ENCODE data around the gene CRKL. TPM values are rescaled to one million over a fixed set of nuclear protein-coding genes. Genes with fewer than 3 reads are reported as not detected.

CRKL gene
- total RNA-seq, 1 experiment from 2014 or later: 87.7 TPM

GRCh38 chr22:20987375-20987774 is 70.2 kb downstream of the CRKL start:
- no TSS peak for BruUV-seq (replicated peaks)
- Histone ChIP-seq H3K4me1 (ENCODE audit: control insufficient read depth in 1 of 2, insufficient read depth in 2 of 2, low read length in 2 of 2) (peaks cover 3 to 8% of the 10 kb centered on the region in 2 experiments; a peak in 2 of 4 replicates), H3K27me3 (ENCODE audit: insufficient read depth, low read length) (no peaks in the 10 kb centered on the region), H3K9me3 (ENCODE audit: control insufficient read depth in 1 of 2, insufficient read depth in 1 of 2, low read depth in 1 of 2, low read length in 2 of 2) (no peaks in the 10 kb centered on the region), H3K79me2 (ENCODE audit: insufficient read depth, low read length) (peaks cover 19% of the 10 kb centered on the region), H3K9me2 (ENCODE audit: insufficient read depth) (no peaks in the 10 kb centered on the region), H2AFZ (ENCODE audit: low read depth, low read length, poor library complexity, severe bottlenecking) (no peak overlapping the region), H4K20me1 (ENCODE audit: insufficient read depth) (no peaks in the 10 kb centered on the region), H3K36me3 (ENCODE audit: control insufficient read depth in 1 of 2, insufficient read depth in 2 of 2, low read length in 2 of 2) (peaks cover 7 to 12% of the 10 kb centered on the region in 2 experiments; a peak in 2 of 4 replicates), H3K4me2 (ENCODE audit: low read length) (no peak overlapping the region), H3K27ac (ENCODE audit: low read depth, low read length) (no peak overlapping the region), H3K4me3 (replicated peaks in 1 of 2; ENCODE audit: low read depth in 1 of 2, low read length in 2 of 2) (no peak overlapping the region), H3K9ac (ENCODE audit: low read length) (no peak overlapping the region)
- ChIA-PET CTCF (interaction anchor here (1.4 kb wide), 1 partner anchor 102 kb away, joined by 4 read pairs; no protein-coding TSS in a partner anchor), POLR2A (no interaction called here), RAD21 (ENCODE audit: low non-redundant PET in 1 of 2, low total read pairs in 2 of 2, uncharacterized antibody in 2 of 2, unreplicated experiment in 2 of 2) (interaction anchor here in 1 of 2 experiments (0.7 kb wide), 1 partner anchor 13 kb away, joined by 3 read pairs; no protein-coding TSS in a partner anchor)
- no peak for ATAC-seq
- no peak for TF ChIP-seq ZBTB33 (IDR thresholded peaks at IDR 0.05; ENCODE audit: extremely low read depth, insufficient replicate concordance, low read length)
- TF ChIP-seq CBX3 (IDR thresholded peaks at IDR 0.05; ENCODE audit: low read depth): no peak
- no peak for TF ChIP-seq JUND (IDR thresholded peaks at IDR 0.05)
- no peak for TF ChIP-seq FOSL1 (IDR thresholded peaks at IDR 0.05; ENCODE audit: low read depth)
- TF ChIP-seq, protein P1, sequence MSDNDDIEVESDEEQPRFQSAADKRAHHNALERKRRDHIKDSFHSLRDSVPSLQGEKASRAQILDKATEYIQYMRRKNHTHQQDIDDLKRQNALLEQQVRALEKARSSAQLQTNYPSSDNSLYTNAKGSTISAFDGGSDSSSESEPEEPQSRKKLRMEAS (IDR thresholded peaks at IDR 0.05): no peak
- no peak for TF ChIP-seq EZH2phosphoT487 (IDR thresholded peaks at IDR 0.05; ENCODE audit: borderline replicate concordance)
- TF ChIP-seq ELF1 (IDR thresholded peaks at IDR 0.05; ENCODE audit: borderline replicate concordance, low read depth): no peak
- TF ChIP-seq, protein P2, sequence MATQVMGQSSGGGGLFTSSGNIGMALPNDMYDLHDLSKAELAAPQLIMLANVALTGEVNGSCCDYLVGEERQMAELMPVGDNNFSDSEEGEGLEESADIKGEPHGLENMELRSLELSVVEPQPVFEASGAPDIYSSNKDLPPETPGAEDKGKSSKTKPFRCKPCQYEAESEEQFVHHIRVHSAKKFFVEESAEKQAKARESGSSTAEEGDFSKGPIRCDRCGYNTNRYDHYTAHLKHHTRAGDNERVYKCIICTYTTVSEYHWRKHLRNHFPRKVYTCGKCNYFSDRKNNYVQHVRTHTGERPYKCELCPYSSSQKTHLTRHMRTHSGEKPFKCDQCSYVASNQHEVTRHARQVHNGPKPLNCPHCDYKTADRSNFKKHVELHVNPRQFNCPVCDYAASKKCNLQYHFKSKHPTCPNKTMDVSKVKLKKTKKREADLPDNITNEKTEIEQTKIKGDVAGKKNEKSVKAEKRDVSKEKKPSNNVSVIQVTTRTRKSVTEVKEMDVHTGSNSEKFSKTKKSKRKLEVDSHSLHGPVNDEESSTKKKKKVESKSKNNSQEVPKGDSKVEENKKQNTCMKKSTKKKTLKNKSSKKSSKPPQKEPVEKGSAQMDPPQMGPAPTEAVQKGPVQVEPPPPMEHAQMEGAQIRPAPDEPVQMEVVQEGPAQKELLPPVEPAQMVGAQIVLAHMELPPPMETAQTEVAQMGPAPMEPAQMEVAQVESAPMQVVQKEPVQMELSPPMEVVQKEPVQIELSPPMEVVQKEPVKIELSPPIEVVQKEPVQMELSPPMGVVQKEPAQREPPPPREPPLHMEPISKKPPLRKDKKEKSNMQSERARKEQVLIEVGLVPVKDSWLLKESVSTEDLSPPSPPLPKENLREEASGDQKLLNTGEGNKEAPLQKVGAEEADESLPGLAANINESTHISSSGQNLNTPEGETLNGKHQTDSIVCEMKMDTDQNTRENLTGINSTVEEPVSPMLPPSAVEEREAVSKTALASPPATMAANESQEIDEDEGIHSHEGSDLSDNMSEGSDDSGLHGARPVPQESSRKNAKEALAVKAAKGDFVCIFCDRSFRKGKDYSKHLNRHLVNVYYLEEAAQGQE (IDR thresholded peaks at IDR 0.05; ENCODE audit: low read depth): no peak
- TF ChIP-seq CEBPB (IDR thresholded peaks at IDR 0.05; ENCODE audit: low read depth): no peak
- TF ChIP-seq CTCF (IDR thresholded peaks at IDR 0.05 in 2 of 3, conservative IDR thresholded peaks at IDR 0.05 in 1 of 3; ENCODE audit: borderline replicate concordance in 1 of 3, insufficient read depth in 1 of 3, low read depth in 2 of 3, low read length in 2 of 3): no peak
- no peak for TF ChIP-seq YY1 (IDR thresholded peaks at IDR 0.05; ENCODE audit: extremely low read depth, insufficient replicate concordance, low read depth, low read length)
- TF ChIP-seq POLR2AphosphoS5 (IDR thresholded peaks at IDR 0.05; ENCODE audit: low read depth, low read length): no peak
- no peak for TF ChIP-seq SP1 (IDR thresholded peaks at IDR 0.05; ENCODE audit: low read depth)
- TF ChIP-seq EZH2 (IDR thresholded peaks at IDR 0.05): no peak
- no peak for TF ChIP-seq ZFX (IDR thresholded peaks at IDR 0.05)
- TF ChIP-seq TCF7L2 (IDR thresholded peaks at IDR 0.05; ENCODE audit: borderline replicate concordance, extremely low read depth, insufficient read depth, insufficient read length): no peak
- no peak for TF ChIP-seq ATF3 (IDR thresholded peaks at IDR 0.05)
- no peak for TF ChIP-seq POLR2A (IDR thresholded peaks at IDR 0.05; ENCODE audit: borderline replicate concordance, extremely low read depth, insufficient read depth, insufficient read length)
- no peak for TF ChIP-seq RAD21 (IDR thresholded peaks at IDR 0.05; ENCODE audit: low read depth)
- no peak for TF ChIP-seq ZNF274 (IDR thresholded peaks at IDR 0.05; ENCODE audit: low read depth, low read length)
- intact Hi-C loops (cut with micrococcal nuclease): no loop called here
- DNase-seq (ENCODE audit: low read depth, low spot score): no peak

All from HCT116 (cell line).